Stimulated activated CD4-positive, alpha-beta T cell treated with anti-CD3 and anti-CD28 coated beads, Interleukin-2, amount 100 ng/mL, for 4 hours (primary cell): ENCODE results near the gene SCLT1.

Source experiments
- DNase-seq: peaks from one replicate; pipeline ENCODE4 v3.0.0-alpha.2; 2020; ENCODE audit warnings: low read depth

SCLT1 gene

DNA sequence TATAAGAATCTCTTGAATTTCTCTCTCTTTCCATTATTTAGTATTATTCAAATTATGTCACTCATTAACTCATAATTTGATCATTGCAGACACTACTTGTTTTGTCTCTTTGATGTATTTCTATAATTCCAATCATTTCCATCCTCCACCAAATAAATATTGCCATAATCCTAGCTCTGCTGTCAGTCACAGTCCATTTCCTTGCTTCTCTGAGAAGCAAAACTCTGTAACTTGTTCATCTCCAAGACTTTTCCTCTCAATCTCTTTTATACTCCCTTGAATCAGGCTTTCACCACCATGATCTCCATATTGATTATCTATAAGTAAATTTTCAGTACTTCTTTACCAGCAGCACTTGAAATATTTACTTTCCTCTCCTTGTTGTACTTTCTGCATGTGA is 135.9 kb downstream of the SCLT1 start:
- DNase-seq = no peak

- no peak for DNase-seq
These were observed 137.6 kb downstream of the SCLT1 start for GRCh38 chr4:128955751-128956150.

DNA sequence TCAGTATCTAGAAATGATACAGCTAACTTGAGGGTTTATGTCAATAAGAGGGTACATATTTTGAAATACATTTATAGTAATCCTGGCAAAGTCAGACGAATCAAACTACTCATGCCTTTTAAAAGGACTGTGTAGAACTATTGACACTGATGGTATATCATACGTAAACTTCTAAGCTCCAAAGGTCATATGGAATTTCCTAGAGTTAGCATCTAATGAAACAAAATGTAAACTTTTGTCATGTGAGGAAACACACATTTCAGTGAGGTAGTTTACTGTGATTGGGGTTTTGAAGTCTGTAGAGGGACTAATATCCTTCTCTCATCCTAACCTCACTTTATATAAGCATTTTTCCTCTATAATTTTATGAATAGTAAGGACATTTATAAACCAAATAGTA is 138.4 kb downstream of the SCLT1 start:
- DNase-seq = no peak

DNA sequence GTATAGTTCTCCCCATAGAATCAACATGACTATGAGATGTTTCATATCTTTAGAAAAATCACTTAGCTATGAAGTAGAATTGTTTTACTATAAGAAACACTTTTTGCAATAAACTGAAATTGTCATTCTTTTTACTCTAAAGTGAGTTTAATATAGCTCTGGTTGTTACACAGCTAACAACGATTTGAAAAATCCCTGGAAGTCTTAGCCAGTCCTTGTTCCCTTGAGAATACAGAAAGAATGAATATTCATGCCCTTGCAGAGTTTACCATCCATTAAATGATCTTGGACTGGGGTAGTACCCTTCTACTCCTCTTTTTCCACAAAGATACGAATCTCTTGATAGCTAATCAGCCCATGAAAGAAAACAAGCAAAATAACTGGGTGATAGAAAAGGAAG is 142.0 kb downstream of the SCLT1 start:
- no peak for DNase-seq

- no peak for DNase-seq
These were observed 142.5 kb downstream of the SCLT1 start for GRCh38 chr4:128950796-128951195.

DNA sequence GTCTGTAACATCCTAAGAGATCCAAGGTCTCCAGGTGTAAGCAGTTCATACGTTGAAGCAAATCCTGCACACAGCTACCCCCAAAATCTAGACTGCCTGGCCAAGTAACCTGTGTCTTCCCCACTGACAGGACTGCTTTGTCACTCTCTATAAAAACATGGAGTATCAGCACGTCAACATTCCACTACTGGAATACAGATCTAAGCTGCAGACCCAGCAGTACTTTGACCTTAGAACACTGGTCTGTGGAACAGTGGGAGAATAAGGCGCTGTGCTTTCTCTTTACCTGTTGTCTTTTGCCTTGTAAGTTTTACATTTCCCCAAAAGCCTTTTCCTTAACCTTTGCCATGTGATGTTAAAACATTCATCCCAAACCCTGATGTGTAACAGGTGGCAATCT is 146.4 kb downstream of the SCLT1 start:
- no peak for DNase-seq

DNA sequence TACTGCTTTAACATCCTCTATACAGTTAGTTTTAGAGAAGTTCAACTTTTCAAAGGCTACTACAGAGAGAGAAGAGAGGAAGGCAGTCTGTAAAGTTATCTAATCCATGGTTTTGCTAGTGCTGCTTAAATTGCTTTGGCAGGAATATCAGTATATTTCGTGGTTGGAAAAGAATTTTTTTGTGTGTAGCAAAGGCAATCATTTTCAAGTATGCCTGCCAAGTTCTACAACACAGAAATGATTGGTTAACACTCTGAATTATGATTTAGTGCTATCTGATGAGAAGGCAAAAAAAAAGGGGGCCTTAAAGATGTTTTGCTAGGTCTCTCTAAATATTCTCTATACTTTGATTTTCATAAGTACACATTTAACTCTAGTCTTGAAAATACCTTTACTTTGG is 150.7 kb downstream of the SCLT1 start:
- DNase-seq = no peak

DNA sequence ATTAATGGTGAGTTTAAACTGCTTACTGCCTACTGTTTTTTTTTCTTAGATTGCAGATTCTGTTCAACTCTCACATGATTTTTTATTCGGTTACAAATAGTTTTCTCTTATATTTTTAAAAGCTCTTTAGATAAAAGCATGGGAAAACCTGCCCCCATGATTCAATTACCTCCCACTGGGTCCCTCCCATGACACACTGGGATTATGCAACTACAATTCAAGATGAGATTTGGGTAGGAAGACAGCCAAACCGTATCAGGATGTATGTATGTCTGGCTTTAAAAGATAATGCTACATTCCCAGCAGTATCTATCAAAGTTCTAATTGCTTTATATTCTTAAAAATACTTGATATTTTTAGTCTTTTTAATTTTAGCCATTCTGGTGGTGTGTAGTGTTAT is 152.4 kb downstream of the SCLT1 start:
- DNase-seq = no peak

GRCh38 chr4:128930051-128930450 is 163.3 kb downstream of the SCLT1 start:
- DNase-seq = no peak

DNA sequence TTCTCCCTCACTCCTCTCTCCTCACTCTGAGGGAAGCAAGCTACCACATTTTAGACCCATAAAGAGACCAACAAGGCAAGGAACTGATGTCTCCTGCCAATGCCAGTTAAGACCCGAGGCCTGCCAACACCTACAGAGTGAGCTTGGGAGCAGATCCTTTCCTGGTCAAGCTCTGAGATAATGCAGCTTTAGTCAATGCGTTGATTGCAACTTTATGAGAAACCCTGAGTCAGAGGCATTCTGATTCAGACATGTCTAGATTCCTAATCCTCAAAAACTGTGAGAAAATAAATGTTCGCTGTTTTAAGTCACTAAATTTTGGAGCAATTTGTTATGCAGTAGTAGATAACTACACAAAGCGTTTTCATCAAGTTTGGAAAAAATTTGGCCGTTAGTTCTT is 168.4 kb downstream of the SCLT1 start:
- no peak for DNase-seq

DNA sequence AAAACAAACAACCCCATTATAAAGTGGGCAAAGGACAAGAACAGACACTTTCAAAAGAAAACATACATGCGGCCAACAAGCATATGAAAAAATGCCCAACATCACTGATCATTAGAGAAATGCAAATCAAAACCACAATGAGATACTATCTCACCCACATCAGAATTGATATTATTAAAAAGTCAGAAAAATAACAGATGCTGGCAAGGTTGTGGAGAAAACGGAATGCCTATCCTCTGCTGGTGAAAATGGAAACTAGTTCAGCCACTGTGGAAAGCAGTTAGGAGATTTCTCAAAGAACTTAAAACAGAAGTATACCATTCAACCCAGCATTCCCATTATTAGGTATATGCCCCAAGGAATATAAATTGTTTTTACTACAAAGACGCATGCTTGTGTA is 171.4 kb downstream of the SCLT1 start:
- DNase-seq = no peak

DNA sequence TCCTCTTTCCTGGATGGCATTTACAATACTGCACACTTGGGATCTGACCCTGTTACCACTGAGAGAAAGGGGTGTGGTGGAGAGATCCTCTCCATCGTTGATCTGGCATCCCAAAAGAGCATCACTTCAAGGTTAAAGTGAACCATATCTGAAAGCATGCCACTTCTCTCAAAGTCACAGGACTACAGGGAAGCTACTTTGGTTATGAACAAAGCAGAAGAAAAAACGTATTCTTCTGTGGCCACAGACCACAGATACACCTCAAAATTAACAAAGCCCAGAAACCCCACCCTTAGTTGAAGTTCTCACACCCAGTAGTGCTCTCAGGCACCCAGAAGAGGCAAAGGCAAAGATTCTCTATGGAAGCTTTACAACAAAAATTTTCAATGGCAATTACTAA is 175.6 kb downstream of the SCLT1 start:
- DNase-seq = no peak

DNA sequence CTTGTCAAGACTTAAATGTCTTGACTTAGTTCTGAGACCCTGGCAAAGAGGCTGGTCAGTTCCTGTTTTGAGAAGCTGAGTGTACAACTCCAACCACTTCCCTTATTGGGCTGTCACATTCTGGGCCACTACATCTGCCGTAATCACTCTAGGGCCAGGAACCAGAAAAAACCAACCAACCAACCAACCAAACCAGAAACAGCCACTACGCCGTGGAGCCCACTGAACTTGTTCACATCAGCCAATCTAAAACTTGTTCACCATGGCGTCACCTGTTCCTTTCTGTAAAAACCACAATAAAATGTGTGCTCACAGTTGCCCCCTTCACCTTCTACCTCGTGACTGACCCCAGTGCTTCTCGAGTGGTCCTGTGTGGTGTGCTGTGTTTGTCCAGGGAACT is 176.5 kb downstream of the SCLT1 start:
- DNase-seq = no peak

DNA sequence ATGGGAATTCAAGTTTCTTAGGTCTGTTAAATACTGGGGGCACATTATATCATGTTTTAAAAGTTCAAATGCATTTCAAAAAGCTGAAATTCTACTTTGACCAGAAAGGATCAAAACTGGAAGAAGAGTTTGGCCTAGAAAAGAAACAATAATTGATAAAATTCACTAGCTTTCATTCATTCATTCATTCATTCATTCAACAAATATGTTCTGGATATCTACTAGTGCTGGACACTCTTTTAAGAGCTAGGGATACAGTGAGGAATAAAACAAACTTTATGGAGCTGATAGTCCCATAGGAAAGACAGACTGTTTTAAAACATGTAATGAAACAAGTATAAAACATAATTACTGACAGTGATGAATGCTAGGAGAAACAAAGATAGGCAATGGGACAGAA is 177.8 kb downstream of the SCLT1 start:
- DNase-seq = no peak

GRCh38 chr4:128913228-128913627 is 180.1 kb downstream of the SCLT1 start:
- DNase-seq = no peak

- no peak for DNase-seq
These were observed 184.6 kb downstream of the SCLT1 start for GRCh38 chr4:128908735-128909134.

GRCh38 chr4:128907981-128908380 is 185.4 kb downstream of the SCLT1 start:
- DNase-seq = no peak

DNA sequence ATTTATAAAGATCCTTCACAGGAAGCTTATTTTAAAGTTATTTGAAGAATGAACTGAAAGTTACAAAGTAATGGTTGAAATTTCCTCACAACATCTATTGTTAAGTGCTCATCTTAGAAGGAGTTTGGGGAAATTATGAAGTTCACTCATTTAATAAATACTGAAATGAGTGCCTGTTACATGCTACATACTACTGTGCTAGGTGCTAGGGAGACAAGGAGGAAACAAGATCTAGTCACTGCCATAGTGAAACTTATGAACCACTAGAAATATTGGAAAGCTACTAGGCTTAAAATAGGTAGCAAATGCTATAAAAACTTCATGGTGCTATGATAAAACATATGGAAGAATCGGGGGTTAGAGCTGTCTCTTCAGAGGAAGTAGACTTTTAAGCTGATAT is 186.8 kb downstream of the SCLT1 start:
- no peak for DNase-seq

- DNase-seq = no peak
These were observed 188.5 kb downstream of the SCLT1 start for GRCh38 chr4:128904821-128905220.

- DNase-seq = no peak
These were observed 212.7 kb downstream of the SCLT1 start for GRCh38 chr4:128880662-128881061.

DNA sequence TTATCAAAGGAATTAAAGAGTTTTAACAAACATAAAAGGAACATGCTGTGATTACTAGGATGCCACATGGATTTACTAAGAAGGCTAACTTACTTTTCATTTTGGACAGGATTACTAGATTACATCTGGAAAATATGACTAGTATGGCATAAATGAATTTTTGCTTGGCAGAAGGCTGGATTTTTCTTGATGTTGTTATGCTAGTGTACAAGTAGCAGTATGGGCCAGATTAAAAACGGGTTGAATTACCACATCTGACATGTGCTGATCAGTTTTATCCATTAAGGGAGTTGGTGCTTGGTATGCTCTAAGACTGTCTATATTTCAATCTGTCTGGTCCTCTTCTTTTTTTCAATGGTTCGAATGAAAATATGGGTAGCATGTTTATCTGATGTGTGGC is 213.4 kb downstream of the SCLT1 start:
- DNase-seq = no peak

GRCh38 chr4:128879283-128879682 is 214.1 kb downstream of the SCLT1 start:
- DNase-seq = no peak

GRCh38 chr4:128877934-128878333 is 215.4 kb downstream of the SCLT1 start:
- DNase-seq = no peak

GRCh38 chr4:128876200-128876599 is 217.1 kb downstream of the SCLT1 start:
- DNase-seq = no peak

- no peak for DNase-seq
These were observed 221.4 kb downstream of the SCLT1 start for GRCh38 chr4:128871948-128872347.
